A549 (cell line): Measurements from ENCODE around the gene EPS8L3. TPM values are rescaled to one million over a fixed set of nuclear protein-coding genes. Genes with fewer than 3 reads are reported as not detected.
"Not testable (repeated sequence)": the region's sequence is repeated elsewhere in the genome, so short reads cannot be mapped to it uniquely, and the experiment has no call there.

Experiments
- ATAC-seq, 2 experiments: fragments of 200-7000 bp in 1 of 2; fragments of >200 bp in 1 of 2; cut with Nextera tagmentation in 1 of 2; cut with Tn5 transposase in 1 of 2; 3 replicates each; pipeline versions ENCODE4 v1.8.0 to v1.9.1; 2018 to 2020; ENCODE audit warnings: mild to moderate bottlenecking in 1 of 2, moderate library complexity in 1 of 2
- CTCF ChIA-PET: fragments of 300-600 bp; sonication (Branson Sonifier 250); formaldehyde crosslinking; extraction: SDS; loops from one replicate; lab custom pipeline; 2021; ENCODE audit warnings: antibody characterized with exemption, inconsistent platforms; lab: Yijun Ruan, JAX
- POLR2A ChIA-PET: fragments of 350-600 bp; formaldehyde crosslinking; extraction: SDS; loops from one replicate; lab custom pipeline; 2021; ENCODE audit warnings: antibody characterized with exemption, inconsistent platforms; lab: Yijun Ruan, JAX
- DNase-seq, 2 experiments: peaks; one replicate each; pipeline versions ENCODE4 v3.0.0 to v3.0.0-alpha.2; 2011 to 2016; ENCODE audit warnings: low read depth in 1 of 2, low spot score in 1 of 2
- FAIRE-seq: peaks from 2 replicates; lab custom pipeline; 2011; peaks lifted over from hg19 to GRCh38; lab: Jason Lieb, UNC
- H3K27ac ChIP-seq, 2 experiments: fragments of >200 bp; sonication (Bioruptor Twin); formaldehyde crosslinking; 3 replicates each; pipeline ENCODE4 v1.5.1; 2016 to 2017
- H3K4me1 ChIP-seq: fragments of >200 bp; sonication (Bioruptor Twin); formaldehyde crosslinking; 3 replicates; pipeline ENCODE4 v1.6.1; 2016
- H3K4me2 ChIP-seq: fragments of >200 bp; sonication (Bioruptor Twin); formaldehyde crosslinking; 3 replicates; pipeline ENCODE4 v1.6.1; 2016
- H3K4me3 ChIP-seq: fragments of >200 bp; sonication (Bioruptor Twin); formaldehyde crosslinking; 3 replicates; pipeline ENCODE4 v1.5.1; 2016
- H3K9me3 ChIP-seq: fragments of >200 bp; sonication (Bioruptor Twin); formaldehyde crosslinking; 3 replicates; pipeline ENCODE4 v1.6.1; 2016
- CEBPB ChIP-seq, 2 experiments: fragments of >200 bp in 1 of 2; sonication (Bioruptor Twin) in 1 of 2; formaldehyde crosslinking in 1 of 2; IDR thresholded peaks; 2 replicates each; pipeline ENCODE4 v1.6.1; 2012 to 2016
- CHD4 ChIP-seq: fragments of 200-600 bp; sonication (generic); IDR thresholded peaks from 2 replicates; pipeline ENCODE4 v1.6.1; 2016; ENCODE audit warnings: antibody characterized with exemption, mild to moderate bottlenecking, borderline replicate concordance
- ESRRA ChIP-seq: fragments of 150-350 bp; IDR thresholded peaks from 2 replicates; pipeline ENCODE4 v1.6.1; 2014; ENCODE audit warnings: mild to moderate bottlenecking, low read length, borderline replicate concordance
- FOSB ChIP-seq: fragments of 250-450 bp; sonication (Bioruptor Pico); IDR thresholded peaks from 2 replicates; pipeline ENCODE4 v1.5.0; 2020; ENCODE audit warnings: mild to moderate bottlenecking, moderate library complexity
- FOSL2 ChIP-seq, 2 experiments: fragments of 450-650 bp in 1 of 2; fragments of >200 bp in 1 of 2; sonication (Bioruptor Twin) in 1 of 2; formaldehyde crosslinking; IDR thresholded peaks; 2 replicates each; pipeline versions ENCODE4 v1.5.0 to v1.6.1; 2016 to 2020; ENCODE audit warnings: mild to moderate bottlenecking in 1 of 2, moderate library complexity in 1 of 2
- FOXS1 ChIP-seq: fragments of 250-450 bp; sonication (Bioruptor Pico); IDR thresholded peaks from 2 replicates; pipeline ENCODE4 v1.5.0; 2020; ENCODE audit warnings: mild to moderate bottlenecking, moderate library complexity
- HOXA7 ChIP-seq: fragments of 250-450 bp; sonication (Bioruptor Pico); IDR thresholded peaks from 2 replicates; pipeline ENCODE4 v1.5.0; 2020; ENCODE audit warnings: mild to moderate bottlenecking, moderate library complexity
- HOXB5 ChIP-seq: fragments of 250-450 bp; sonication (Bioruptor Pico); IDR thresholded peaks from 2 replicates; pipeline ENCODE4 v1.5.0; 2020; ENCODE audit warnings: mild to moderate bottlenecking, moderate library complexity
- MAFK ChIP-seq: fragments of 450-650 bp; IDR thresholded peaks from 2 replicates; pipeline ENCODE4 v1.6.1; 2014; ENCODE audit not compliant: partially characterized antibody
- RAD21 ChIP-seq, 2 experiments: fragments of >200 bp in 1 of 2; sonication (Bioruptor Twin) in 1 of 2; formaldehyde crosslinking in 1 of 2; IDR thresholded peaks in 1 of 2; conservative IDR thresholded peaks in 1 of 2; 2 replicates in 1 of 2; 3 replicates in 1 of 2; pipeline ENCODE4 v1.6.1; 2012 to 2018; ENCODE audit warnings: inconsistent platforms in 1 of 2
- RARB ChIP-seq: fragments of 250-450 bp; sonication (Bioruptor Pico); IDR thresholded peaks from 2 replicates; pipeline ENCODE4 v1.8.0; 2021; ENCODE audit warnings: mild to moderate bottlenecking, moderate library complexity
- RFX5 ChIP-seq: fragments of 450-650 bp; IDR thresholded peaks from 2 replicates; pipeline ENCODE4 v1.7.1; 2014; ENCODE audit warnings: antibody characterized with exemption, mild to moderate bottlenecking, moderate library complexity
- RNF2 ChIP-seq: fragments of 200-600 bp; sonication (generic); IDR thresholded peaks from 2 replicates; pipeline ENCODE4 v1.6.1; 2016; ENCODE audit warnings: low read depth, mild to moderate bottlenecking, antibody characterized with exemption, moderate library complexity, borderline replicate concordance
- ZC3H11A ChIP-seq: fragments of 450-650 bp; IDR thresholded peaks from 2 replicates; pipeline ENCODE4 v1.6.1; 2014; ENCODE audit warnings: antibody characterized with exemption, mild to moderate bottlenecking
- ZNF302 ChIP-seq: fragments of 250-450 bp; sonication (Bioruptor Pico); IDR thresholded peaks from 2 replicates; pipeline ENCODE4 v1.9.0; 2021; ENCODE audit warnings: inconsistent platforms, mild to moderate bottlenecking, moderate library complexity
- WGBS: methylation state at CpG from one replicate; pipeline ENCODE4 v1.1.6; 2017; ENCODE audit errors: missing lambda C conversion rate; 5-methylcytosine and 5-hydroxymethylcytosine counted together
- polyA plus RNA-seq, 4 experiments: library from polyadenylated mRNA; depleted of rRNA in 3 of 4; stranded (reverse); fragments of >200 nt; fragmentation: RNase III in 1 of 4; extraction: RNeasy Plus Mini Kit Qiagen cat#74134 plus additional on column Dnase treatment in 1 of 4; gene quantifications; 2 replicates in 3 of 4; 3 replicates in 1 of 4; pipeline ENCODE4 v1.2.3, GENCODE V29; 2011 to 2017
- TF ChIP-seq, protein P1 (sequence below): fragments of 450-650 bp; IDR thresholded peaks from 2 replicates; pipeline ENCODE4 v1.6.1; 2014; ENCODE audit warnings: antibody characterized with exemption
- TF ChIP-seq, protein P2 (sequence below): IDR thresholded peaks from 2 replicates; pipeline ENCODE4 v1.6.1; 2012; ENCODE audit warnings: low read depth, borderline replicate concordance
- TF ChIP-seq, protein P3 (sequence below): fragments of 250-450 bp; sonication (Bioruptor Pico); IDR thresholded peaks from 2 replicates; pipeline ENCODE4 v1.5.0; 2020; ENCODE audit warnings: low read depth, mild to moderate bottlenecking, moderate library complexity

Gene EPS8L3
- polyA plus RNA-seq, 2 of the 4 experiments (the other 2 are of a cell fraction), result 3.3 to 5.1 TPM

DNA sequence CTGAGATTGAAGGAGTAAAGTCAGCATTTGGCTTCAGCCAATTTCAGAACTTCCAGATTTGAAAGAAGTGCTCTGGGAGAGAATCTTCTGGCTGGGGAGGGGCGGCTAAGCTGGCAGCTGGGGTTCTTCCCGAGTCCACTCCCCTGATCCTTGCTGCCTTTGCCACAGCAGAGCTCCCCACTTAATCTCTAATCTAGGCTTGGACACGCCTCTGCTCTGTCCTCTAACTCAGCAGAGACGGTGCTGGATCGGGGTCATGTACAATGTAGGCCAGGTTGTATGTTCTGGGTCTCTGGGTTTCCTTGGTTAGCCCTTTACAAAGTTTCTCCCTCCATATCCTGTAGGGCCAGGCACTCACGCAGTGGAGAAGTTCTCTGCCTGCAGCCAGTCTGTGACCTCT is 12.8 kb downstream of the EPS8L3 start:
- CTCF ChIA-PET, result interaction anchor here (0.7 to 1.3 kb wide), 2 partner anchors 13 to 32 kb away, joined by 3 to 6 read pairs; partner anchors contain the start of gene EPS8L3

DNA sequence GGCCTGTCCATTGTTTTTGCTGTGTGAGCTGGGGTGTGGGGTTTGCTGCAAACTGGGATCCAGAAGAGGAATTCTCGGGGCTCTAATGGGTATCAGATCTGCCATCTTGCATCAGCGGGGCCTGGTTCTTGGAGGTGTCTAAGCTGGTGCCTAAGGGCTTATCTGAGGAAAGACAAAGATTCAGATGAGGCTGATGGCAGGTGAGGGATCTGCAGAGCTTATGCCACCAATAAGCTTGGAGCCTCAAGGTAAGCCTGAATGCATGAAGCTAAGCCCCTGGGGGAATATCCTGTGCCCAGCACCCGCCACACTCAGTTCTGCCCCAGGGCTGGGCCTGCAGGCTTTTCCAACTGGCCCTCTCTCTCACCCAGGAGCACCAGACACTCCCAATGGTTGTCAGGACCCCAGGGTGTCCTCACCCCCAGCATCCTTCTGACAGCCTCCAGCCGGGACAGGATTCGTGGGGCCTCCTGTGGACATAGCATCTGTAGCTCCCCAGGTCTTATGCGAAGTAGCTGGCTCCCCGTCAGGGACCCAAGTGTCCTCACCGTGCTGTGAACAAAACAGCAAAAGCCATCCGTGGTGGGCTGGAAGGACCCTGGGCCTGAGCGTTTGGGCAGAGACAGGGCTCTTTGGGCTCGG is 13.4 kb downstream of the EPS8L3 start:
- TF ChIP-seq HOXA7 (CRISPR knock-in tag), result no peak
- TF ChIP-seq, protein P1, sequence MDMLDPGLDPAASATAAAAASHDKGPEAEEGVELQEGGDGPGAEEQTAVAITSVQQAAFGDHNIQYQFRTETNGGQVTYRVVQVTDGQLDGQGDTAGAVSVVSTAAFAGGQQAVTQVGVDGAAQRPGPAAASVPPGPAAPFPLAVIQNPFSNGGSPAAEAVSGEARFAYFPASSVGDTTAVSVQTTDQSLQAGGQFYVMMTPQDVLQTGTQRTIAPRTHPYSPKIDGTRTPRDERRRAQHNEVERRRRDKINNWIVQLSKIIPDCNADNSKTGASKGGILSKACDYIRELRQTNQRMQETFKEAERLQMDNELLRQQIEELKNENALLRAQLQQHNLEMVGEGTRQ, result no peak
- TF ChIP-seq FOSL2 (IDR thresholded peaks at IDR 0.05), result no peak
- no peak for TF ChIP-seq FOSL2 (CRISPR knock-in tag; IDR thresholded peaks at IDR 0.05)
- no peak for TF ChIP-seq RARB (CRISPR knock-in tag)
- TF ChIP-seq RAD21 (conservative IDR thresholded peaks at IDR 0.05 in 1 of 2, IDR thresholded peaks at IDR 0.05 in 1 of 2), result no peak
- TF ChIP-seq CHD4, result no peak
- TF ChIP-seq ZNF302, result no peak
- TF ChIP-seq, protein P2, sequence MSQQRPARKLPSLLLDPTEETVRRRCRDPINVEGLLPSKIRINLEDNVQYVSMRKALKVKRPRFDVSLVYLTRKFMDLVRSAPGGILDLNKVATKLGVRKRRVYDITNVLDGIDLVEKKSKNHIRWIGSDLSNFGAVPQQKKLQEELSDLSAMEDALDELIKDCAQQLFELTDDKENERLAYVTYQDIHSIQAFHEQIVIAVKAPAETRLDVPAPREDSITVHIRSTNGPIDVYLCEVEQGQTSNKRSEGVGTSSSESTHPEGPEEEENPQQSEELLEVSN, result no peak
- DNase-seq (no peak), FAIRE-seq (no peak), ATAC-seq (no peak)
- Histone ChIP-seq H3K4me1 (no peaks in the 10 kb centered on the region), H3K27ac (no peak overlapping the region), H3K9me3 (no peaks in the 10 kb centered on the region), H3K4me3 (no peak overlapping the region), H3K4me2 (no peak overlapping the region)
- ChIA-PET CTCF (interaction anchor here (0.7 to 1.5 kb wide), 6 partner anchors 10 to 234 kb away, joined by 3 to 6 read pairs (median 4); partner anchors contain the start of genes AHCYL1 and EPS8L3), POLR2A (no interaction called here)
- 87% methylated on average over 6 of the region's 11 CpGs for WGBS

More for the DNA sequence above, 12.8 kb downstream of the EPS8L3 start:
- DNase-seq (no peak), ATAC-seq (no peak), FAIRE-seq (no peak)
- WGBS, result 71% methylated on average over 6 of the region's 6 CpGs
- Histone ChIP-seq H3K4me2 (no peak overlapping the region), H3K4me1 (no peaks in the 10 kb centered on the region), H3K4me3 (no peak overlapping the region), H3K9me3 (no peaks in the 10 kb centered on the region), H3K27ac (no peak overlapping the region)
- TF ChIP-seq CEBPB (IDR thresholded peaks at IDR 0.05), result no peak
- POLR2A ChIA-PET, result no interaction called here

DNA sequence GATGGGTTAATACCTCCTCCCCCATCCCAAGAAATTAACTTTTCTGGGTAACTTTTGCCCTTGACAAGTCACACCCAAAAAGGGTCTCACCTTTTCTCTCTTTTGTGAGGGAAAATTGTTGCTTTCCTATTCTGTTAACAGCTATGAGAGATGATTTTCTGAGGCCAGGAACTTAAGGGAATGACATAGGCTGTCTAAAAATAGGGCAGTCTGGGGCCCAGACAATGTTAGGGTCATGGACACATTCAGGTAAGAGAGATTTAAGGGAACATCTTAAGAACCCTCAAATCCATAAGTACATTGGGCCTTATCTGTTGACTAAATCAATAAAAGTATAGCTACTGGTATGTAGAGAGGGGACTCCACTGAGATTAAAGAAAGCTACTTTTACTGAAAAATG is 14.5 kb downstream of the EPS8L3 start:
- TF ChIP-seq, protein P1, result no peak
- TF ChIP-seq ZC3H11A (no peak), MAFK (no peak), ESRRA (no peak), HOXB5 (CRISPR knock-in tag) (no peak), FOXS1 (CRISPR knock-in tag) (no peak), ZNF302 (no peak), FOSB (CRISPR knock-in tag) (no peak), RFX5 (no peak), RNF2 (no peak)
- TF ChIP-seq, protein P3, sequence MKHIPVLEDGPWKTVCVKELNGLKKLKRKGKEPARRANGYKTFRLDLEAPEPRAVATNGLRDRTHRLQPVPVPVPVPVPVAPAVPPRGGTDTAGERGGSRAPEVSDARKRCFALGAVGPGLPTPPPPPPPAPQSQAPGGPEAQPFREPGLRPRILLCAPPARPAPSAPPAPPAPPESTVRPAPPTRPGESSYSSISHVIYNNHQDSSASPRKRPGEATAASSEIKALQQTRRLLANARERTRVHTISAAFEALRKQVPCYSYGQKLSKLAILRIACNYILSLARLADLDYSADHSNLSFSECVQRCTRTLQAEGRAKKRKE (CRISPR knock-in tag), result no peak
- TF ChIP-seq, all 56 proteins: peak for 0
- ChIA-PET CTCF (interaction anchor here (1.0 to 1.5 kb wide), 6 partner anchors 24 to 235 kb away, joined by 3 to 5 read pairs (median 4); partner anchors contain the start of gene AHCYL1), POLR2A (no interaction called here)
- Histone ChIP-seq H3K27ac (no peak overlapping the region), H3K4me3 (no peak overlapping the region), H3K4me2 (no peak overlapping the region), H3K4me1 (no peaks in the 10 kb centered on the region), H3K9me3 (no peaks in the 10 kb centered on the region)
- ATAC-seq (no peak), FAIRE-seq (no peak), DNase-seq (no peak)

DNA sequence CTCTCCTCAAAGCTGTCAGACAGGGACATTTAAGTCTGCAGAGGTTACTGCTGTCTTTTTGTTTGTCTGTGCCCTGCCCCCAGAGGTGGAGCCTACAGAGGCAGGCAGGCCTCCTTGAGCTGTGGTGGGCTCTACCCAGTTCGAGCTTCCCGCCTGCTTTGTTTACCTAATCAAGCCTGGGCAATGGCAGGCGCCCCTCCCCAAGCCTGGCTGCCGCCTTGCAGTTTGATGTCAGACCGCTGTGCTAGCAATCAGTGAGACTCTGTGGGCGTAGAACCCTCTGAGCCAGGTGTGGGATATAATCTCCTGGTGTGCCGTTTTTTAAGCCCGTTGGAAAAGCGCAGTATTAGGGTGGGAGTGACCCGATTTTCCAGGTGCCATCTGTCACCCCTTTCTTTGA is 15.4 kb downstream of the EPS8L3 start:
- DNase-seq, POLR2A ChIA-PET, FAIRE-seq, H3K4me1 ChIP-seq, H3K9me3 ChIP-seq, ATAC-seq, H3K4me2 ChIP-seq, H3K27ac ChIP-seq, H3K4me3 ChIP-seq: not testable (repeated sequence)
- CTCF ChIA-PET, result interaction anchor here (1.2 to 1.5 kb wide), 2 partner anchors 28 to 105 kb away, joined by 3 to 4 read pairs; no protein-coding TSS in a partner anchor
- 31% methylated on average over 5 of the region's 10 CpGs for WGBS
